ENCODE data around the gene SERPINA4.

SERPINA4 gene

DNA sequence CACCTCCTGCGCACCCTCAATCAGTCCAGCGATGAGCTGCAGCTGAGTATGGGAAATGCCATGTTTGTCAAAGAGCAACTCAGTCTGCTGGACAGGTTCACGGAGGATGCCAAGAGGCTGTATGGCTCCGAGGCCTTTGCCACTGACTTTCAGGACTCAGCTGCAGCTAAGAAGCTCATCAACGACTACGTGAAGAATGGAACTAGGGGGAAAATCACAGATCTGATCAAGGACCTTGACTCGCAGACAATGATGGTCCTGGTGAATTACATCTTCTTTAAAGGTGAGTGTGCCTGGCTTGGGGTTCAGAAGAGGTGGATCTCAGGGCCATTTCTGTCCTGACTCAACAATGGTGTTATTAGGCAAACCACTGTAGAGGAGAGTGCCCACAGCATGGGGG is 53.6 kb downstream of the SERPINA4 start:
- no peak for DNase-seq (ENCODE audit: low read depth in 2 of 2)

DNA sequence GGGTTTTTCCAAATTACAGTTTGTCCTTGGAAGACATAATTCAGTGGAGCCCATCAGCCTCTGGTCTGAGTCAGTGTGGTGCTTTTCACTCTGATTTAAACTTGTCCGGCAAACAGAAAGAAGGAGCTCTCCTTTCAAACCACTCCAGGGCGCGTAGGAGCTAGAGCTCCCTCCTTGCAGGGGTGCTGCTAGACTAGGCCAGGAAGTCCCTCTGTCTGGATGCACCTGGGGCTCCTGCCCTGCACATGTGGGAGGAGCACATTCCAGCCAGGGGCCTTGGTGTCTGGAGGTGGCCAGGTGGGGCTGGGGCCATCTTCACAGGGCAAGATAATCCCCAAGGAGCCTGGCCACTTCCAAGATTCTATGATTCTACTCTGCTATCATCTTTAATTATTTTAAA is 54.0 kb downstream of the SERPINA4 start:
- DNase-seq (ENCODE audit: low read depth in 2 of 2) = no peak

DNA sequence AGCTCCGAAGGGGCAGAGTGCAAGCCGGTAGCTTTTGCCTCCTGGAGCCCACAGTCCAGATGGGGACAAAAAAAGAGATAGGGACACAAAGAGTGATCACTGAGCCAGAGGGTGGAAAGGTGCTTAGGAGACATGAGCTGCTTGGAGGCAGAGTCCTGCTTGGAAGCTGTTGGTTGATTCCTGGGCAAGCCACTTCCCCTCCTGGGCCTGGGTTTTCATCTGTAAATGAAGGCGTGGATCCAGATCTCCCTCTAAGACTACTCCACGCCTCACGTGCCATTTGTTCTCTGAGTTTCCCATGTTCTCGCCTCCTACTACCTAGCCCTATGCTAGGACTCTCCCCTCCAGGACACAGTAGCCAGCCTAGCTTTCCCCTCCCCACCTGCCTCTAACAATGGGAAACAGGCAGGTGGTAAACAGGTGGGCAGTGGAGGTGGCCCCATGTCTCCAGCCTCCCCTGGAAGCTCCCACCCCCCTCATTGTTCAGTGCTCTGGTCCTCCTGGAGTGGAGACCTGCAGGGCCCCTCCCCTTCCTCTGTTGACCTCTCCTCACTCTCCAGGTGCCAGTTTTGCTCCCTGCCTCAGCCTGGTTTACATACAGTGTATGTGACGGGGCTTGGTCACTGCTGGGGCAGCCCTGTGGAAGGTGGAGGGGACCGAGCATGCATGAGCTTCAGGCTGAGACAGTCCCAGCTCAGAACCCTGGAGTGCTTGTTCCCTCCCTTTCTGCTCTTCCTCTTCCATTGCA is 54.8 kb downstream of the SERPINA4 start:
- no peak for DNase-seq (ENCODE audit: low read depth in 2 of 2)

DNA sequence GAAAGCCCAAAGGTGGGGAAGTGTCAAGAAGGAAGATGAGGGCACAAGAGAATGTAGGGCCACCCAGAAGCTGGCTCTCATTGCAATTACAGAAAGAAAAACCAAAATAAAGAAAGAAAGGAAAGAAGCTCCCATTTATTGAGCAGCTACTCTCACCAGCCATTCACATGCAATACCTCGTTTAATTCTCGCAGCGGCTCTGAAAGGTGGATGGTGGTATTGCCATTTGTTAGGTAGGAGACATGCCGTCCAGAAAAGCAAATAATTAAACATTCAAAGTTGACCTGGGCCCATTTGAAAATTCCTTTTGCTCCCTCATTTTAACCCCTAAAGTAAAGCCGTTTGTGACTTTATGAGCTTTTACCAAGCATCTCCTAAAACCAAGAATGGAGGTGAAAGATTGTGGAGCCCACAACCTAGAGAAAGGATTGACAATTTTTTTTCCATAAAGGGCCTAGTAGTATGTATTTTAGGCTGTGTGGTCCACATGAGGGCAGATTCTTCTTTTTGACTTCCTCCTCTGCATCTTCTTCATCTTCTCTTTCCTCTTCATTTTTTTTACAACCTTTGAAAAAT is 56.2 kb downstream of the SERPINA4 start:
- no peak for DNase-seq (ENCODE audit: low read depth in 2 of 2)

DNA sequence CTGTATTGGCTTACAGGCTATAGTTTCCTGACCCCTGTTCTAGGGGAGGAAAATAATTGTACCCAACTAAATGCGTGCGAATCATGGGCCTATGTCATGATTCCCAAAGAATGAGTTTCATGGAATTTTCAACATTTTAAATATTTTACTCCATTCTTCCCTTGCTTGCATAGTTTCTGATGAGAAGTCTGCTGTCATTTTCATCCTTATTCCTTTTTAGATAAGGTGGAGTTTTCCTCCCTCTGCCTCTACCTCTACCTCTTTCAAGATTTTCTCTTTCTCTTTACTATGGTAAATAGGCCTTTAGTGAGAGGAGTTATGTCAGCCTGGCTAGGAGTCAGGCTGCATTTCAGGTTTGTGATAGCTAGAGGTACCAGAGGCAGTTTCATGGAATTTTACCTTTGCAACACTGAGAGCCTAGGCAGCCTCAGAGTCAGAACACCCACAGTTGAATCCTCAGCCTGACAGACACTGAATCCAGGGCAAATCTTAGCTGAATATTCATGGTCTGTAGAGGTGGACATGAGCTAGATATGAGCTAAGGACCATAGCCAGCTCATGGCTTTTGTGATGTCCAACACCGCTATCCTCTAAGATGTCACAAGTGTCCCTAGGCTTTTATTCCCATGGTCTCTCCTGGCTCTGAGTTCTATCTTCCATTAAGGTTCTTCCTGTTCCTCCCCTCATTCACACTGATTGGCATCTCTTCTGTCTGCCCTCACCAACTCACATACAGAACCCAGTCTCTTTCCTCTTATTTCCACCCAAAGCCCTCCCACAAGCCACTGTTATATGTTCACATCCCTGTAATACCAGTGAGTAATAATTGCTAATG is 57.0 kb downstream of the SERPINA4 start:
- DNase-seq (ENCODE audit: low read depth in 2 of 2) = no peak

DNA sequence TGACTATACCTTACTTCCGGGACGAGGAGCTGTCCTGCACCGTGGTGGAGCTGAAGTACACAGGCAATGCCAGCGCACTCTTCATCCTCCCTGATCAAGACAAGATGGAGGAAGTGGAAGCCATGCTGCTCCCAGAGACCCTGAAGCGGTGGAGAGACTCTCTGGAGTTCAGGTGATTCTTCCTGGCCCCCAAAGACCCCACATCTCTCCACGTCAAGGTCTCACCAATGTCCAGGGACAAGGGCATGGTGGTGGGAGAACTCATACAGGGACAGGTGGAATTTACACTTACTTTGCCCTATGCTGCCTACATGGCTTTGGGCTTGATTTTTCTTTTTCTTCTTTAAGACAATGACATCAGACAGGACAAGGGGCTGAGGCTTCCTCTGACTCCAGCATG is 58.1 kb downstream of the SERPINA4 start:
- DNase-seq (ENCODE audit: low read depth in 2 of 2) = no peak

All from activated CD4-positive, alpha-beta T cell treated with anti-CD3 and anti-CD28 coated beads for 24 hours (primary cell).